HG03108 (cell line): ENCODE data around the gene MED8.

Source experiments
- ATAC-seq: cut with Tn5 transposase; IDR thresholded peaks from one replicate; pipeline ENCODE4 v1.9.1; 2021; ENCODE audit warnings: moderate library complexity; ENCODE audit not compliant: unreplicated experiment

MED8 gene

GRCh38 chr1:43338001-43338400 lies 51.6 kb downstream of the MED8 start:
- no peak for ATAC-seq

- no peak for ATAC-seq
These were observed 52.0 kb downstream of the MED8 start, which contains the start of gene MPL for GRCh38 chr1:43337588-43337987. TSS of gene MPL (plus strand) at chr1:43337818. CDS start at chr1:43337849, 31 bp downstream.

GRCh38 chr1:43334453-43335205 lies 55.0 kb downstream of the MED8 start:
- ATAC-seq: no peak
